T-helper 2 cell treated with Interferon-gamma antibody and Interleukin-4, amounts not matched to agents 5 μg/mL and 100 μg/mL, for 36 hours (primary cell): ENCODE data around the gene TMEM129.
"Not testable (repeated sequence)": the region's sequence is repeated elsewhere in the genome, so short reads cannot be mapped to it uniquely, and the experiment has no call there.

ENCODE experiments used
- DNase-seq: peaks from one replicate; pipeline ENCODE4 v3.0.0; 2021; ENCODE audit warnings: low spot score
- H3K27ac Mint-ChIP-seq: one replicate; pipeline ENCODE4 v1.8.0; 2021; ENCODE audit warnings: mild to moderate bottlenecking, mixed read lengths
- H3K27me3 Mint-ChIP-seq: one replicate; pipeline ENCODE4 v1.8.0; 2021; ENCODE audit warnings: low read depth, mixed read lengths
- H3K36me3 Mint-ChIP-seq: one replicate; pipeline ENCODE4 v1.8.0; 2021; ENCODE audit warnings: low read depth, mixed read lengths
- H3K4me1 Mint-ChIP-seq: one replicate; pipeline ENCODE4 v1.8.0; 2021; ENCODE audit warnings: low read depth, mixed read lengths
- H3K4me3 Mint-ChIP-seq: one replicate; pipeline ENCODE4 v1.8.0; 2022; ENCODE audit warnings: mild to moderate bottlenecking, moderate library complexity, mixed read lengths
- H3K9me3 Mint-ChIP-seq: one replicate; pipeline ENCODE4 v1.8.0; 2021; ENCODE audit warnings: mixed read lengths

TMEM129 gene

GRCh38 chr4:1675136-1675801 is 45.9 kb downstream of the TMEM129 start:
- DNase-seq: no peak
- H3K9me3 Mint-ChIP-seq: no peaks in the 10 kb centered on the region
- no peak overlapping the region for H3K27ac Mint-ChIP-seq

GRCh38 chr4:1674682-1675081 is 46.4 kb downstream of the TMEM129 start:
- DNase-seq: no peak
- H3K4me1 Mint-ChIP-seq: no peaks in the 10 kb centered on the region
- H3K27ac Mint-ChIP-seq: no peak overlapping the region
- H3K27me3 Mint-ChIP-seq: no peaks in the 10 kb centered on the region
- no peak overlapping the region for H3K4me3 Mint-ChIP-seq
- no peaks in the 10 kb centered on the region for H3K36me3 Mint-ChIP-seq
- no peaks in the 10 kb centered on the region for H3K9me3 Mint-ChIP-seq

More at GRCh38 chr4:1675136-1675801, 45.9 kb downstream of the TMEM129 start:
- H3K27me3 Mint-ChIP-seq: no peaks in the 10 kb centered on the region
- no peaks in the 10 kb centered on the region for H3K4me1 Mint-ChIP-seq
- H3K4me3 Mint-ChIP-seq: no peak overlapping the region
- H3K36me3 Mint-ChIP-seq: no peaks in the 10 kb centered on the region

- no peaks in the 10 kb centered on the region for H3K9me3 Mint-ChIP-seq
These were observed 47.5 kb downstream of the TMEM129 start for GRCh38 chr4:1673671-1674070.

GRCh38 chr4:1671011-1671410 is 50.1 kb downstream of the TMEM129 start:
- not testable (repeated sequence) for H3K27ac Mint-ChIP-seq

More at GRCh38 chr4:1673671-1674070, 47.5 kb downstream of the TMEM129 start:
- Mint-ChIP-seq H3K27ac (no peak overlapping the region), H3K4me3 (no peak overlapping the region), H3K4me1 (no peaks in the 10 kb centered on the region), H3K27me3 (no peaks in the 10 kb centered on the region), H3K36me3 (no peaks in the 10 kb centered on the region)
- no peak for DNase-seq

GRCh38 chr4:1670279-1670678 is 50.8 kb downstream of the TMEM129 start:
- Mint-ChIP-seq H3K36me3 (no peaks in the 10 kb centered on the region), H3K4me3 (no peak overlapping the region)
- DNase-seq: no peak

More at GRCh38 chr4:1671011-1671410, 50.1 kb downstream of the TMEM129 start:
- H3K9me3 Mint-ChIP-seq, H3K4me3 Mint-ChIP-seq, H3K27me3 Mint-ChIP-seq, H3K36me3 Mint-ChIP-seq, H3K4me1 Mint-ChIP-seq, DNase-seq: not testable (repeated sequence)

GRCh38 chr4:1669850-1670249 is 51.3 kb downstream of the TMEM129 start:
- Mint-ChIP-seq H3K27me3 (no peaks in the 10 kb centered on the region), H3K9me3 (no peaks in the 10 kb centered on the region), H3K36me3 (no peaks in the 10 kb centered on the region), H3K27ac (no peak overlapping the region), H3K4me3 (no peak overlapping the region), H3K4me1 (no peaks in the 10 kb centered on the region)
- DNase-seq: no peak

More at GRCh38 chr4:1670279-1670678, 50.8 kb downstream of the TMEM129 start:
- Mint-ChIP-seq H3K9me3 (no peaks in the 10 kb centered on the region), H3K27ac (no peak overlapping the region), H3K27me3 (no peaks in the 10 kb centered on the region), H3K4me1 (no peaks in the 10 kb centered on the region)

GRCh38 chr4:1669270-1669669 is 51.9 kb downstream of the TMEM129 start:
- no peak for DNase-seq
- Mint-ChIP-seq H3K27ac (no peak overlapping the region), H3K4me3 (no peak overlapping the region), H3K27me3 (no peaks in the 10 kb centered on the region), H3K9me3 (no peaks in the 10 kb centered on the region), H3K4me1 (no peaks in the 10 kb centered on the region), H3K36me3 (no peaks in the 10 kb centered on the region)

- H3K27me3 Mint-ChIP-seq: no peaks in the 10 kb centered on the region
- H3K36me3 Mint-ChIP-seq: no peaks in the 10 kb centered on the region
These were observed 52.7 kb downstream of the TMEM129 start for GRCh38 chr4:1668488-1668840.

GRCh38 chr4:1667273-1667672 is 53.9 kb downstream of the TMEM129 start:
- H3K36me3 Mint-ChIP-seq: no peaks in the 10 kb centered on the region
- H3K27ac Mint-ChIP-seq: no peak overlapping the region
- DNase-seq: no peak
- H3K4me3 Mint-ChIP-seq: no peak overlapping the region
- no peaks in the 10 kb centered on the region for H3K9me3 Mint-ChIP-seq
- no peaks in the 10 kb centered on the region for H3K27me3 Mint-ChIP-seq
- no peaks in the 10 kb centered on the region for H3K4me1 Mint-ChIP-seq

More at GRCh38 chr4:1668488-1668840, 52.7 kb downstream of the TMEM129 start:
- Mint-ChIP-seq H3K4me1 (no peaks in the 10 kb centered on the region), H3K4me3 (no peak overlapping the region), H3K9me3 (no peaks in the 10 kb centered on the region), H3K27ac (no peak overlapping the region)
- no peak for DNase-seq

GRCh38 chr4:1666391-1666790 is 54.7 kb downstream of the TMEM129 start:
- Mint-ChIP-seq H3K36me3 (no peaks in the 10 kb centered on the region), H3K4me1 (no peaks in the 10 kb centered on the region), H3K9me3 (no peaks in the 10 kb centered on the region), H3K4me3 (no peak overlapping the region), H3K27me3 (no peaks in the 10 kb centered on the region), H3K27ac (no peak overlapping the region)
- DNase-seq: no peak
